ENCODE data around the gene RAD51B. TPM values are rescaled to one million over a fixed set of nuclear protein-coding genes. Genes with fewer than 3 reads are reported as not detected.

Gene RAD51B
- total RNA-seq, 4 donors from 2014 or later = 6.2 to 39.9 (median 12.9) TPM

GRCh38 chr14:67806246-67806645, 13.3 kb upstream of the RAD51B start:
- no peak overlapping the region for H3K4me3 ChIP-seq
- no peaks in the 10 kb centered on the region for H3K9me3 ChIP-seq
- TF ChIP-seq POLR2A (IDR thresholded peaks at IDR 0.05) (no peak), CTCF (IDR thresholded peaks at IDR 0.05) (no peak)
- no peak overlapping the region for H3K27ac ChIP-seq
- intact Hi-C loops (cut with DNase I) = no loop called here
- no peaks in the 10 kb centered on the region for H3K4me1 ChIP-seq
- no peak for DNase-seq
- peaks cover 11 to 100% (median 33%) of the 10 kb centered on the region in 3 donors for H3K36me3 ChIP-seq
- 58 to 66% methylated on average over 3 of the region's 3 CpGs for WGBS, 2 donors
- H3K27me3 ChIP-seq = no peaks in the 10 kb centered on the region

DNA sequence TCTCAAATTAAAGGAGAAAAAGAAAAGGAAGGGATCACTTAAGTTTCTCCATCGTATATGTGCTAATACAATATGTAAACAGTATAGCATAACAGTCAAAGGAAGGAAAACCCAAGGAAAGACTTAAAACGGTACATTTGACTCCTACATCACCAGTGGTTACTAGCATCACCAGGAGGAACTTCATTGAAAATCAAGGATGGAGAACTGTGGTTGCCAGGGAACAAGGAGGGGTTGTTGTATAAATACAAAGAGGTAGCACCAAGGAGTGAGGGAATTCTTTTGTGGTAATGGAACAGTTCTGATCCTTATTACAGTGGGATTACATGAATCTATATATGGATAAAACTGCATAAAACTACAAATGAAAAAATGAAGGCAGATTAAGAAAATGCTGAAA, 4.8 kb upstream of the RAD51B start:
- H3K27me3 ChIP-seq = no peaks in the 10 kb centered on the region
- peak overlapping the region in 1 of 4 donors; percentile 78 for H3K4me3 ChIP-seq
- TF ChIP-seq CTCF (IDR thresholded peaks at IDR 0.05) (no peak), POLR2A (IDR thresholded peaks at IDR 0.05) (no peak)
- H3K4me1 ChIP-seq = peaks cover 5 to 39% (median 16%) of the 10 kb centered on the region in 3 donors
- DNase-seq = no peak
- H3K9me3 ChIP-seq = no peaks in the 10 kb centered on the region
- 50 to 63% methylated on average over 2 of the region's 2 CpGs for WGBS, 2 donors
- peaks cover 0 to 45% (median 3%) of the 10 kb centered on the region in 3 donors for H3K36me3 ChIP-seq
- intact Hi-C loops (cut with DNase I) = no loop called here
- no peak overlapping the region for H3K27ac ChIP-seq

DNA sequence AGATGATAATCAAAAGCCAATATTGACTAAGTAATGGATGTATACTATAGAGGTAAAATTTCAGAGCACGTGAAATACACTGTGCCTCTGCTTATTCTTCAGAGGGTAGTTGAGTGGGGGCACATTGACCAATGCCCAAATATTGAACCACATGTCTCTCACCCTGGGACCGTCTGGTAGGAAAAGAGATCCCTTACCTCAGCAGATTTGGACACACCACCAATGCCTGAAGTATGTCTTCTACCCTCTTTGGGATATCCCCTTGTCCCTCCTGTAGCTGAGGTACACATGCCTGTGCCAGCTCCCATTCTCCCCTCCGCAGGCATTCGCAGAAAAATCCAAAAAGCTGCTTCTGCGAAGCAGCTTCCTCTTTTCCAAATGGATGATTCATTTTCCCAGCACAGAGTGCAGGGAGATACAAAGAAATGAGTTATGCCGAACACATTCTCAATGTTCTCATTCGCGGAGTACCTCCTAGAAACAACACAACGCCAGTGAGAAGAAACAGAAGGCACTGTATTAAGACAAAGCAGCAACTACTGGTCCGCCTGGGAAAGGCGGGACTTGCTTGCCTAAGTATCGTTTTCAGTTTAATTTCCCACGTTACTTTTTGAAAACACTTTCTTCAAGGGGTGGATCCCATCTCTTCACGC, 3.9 kb upstream of the RAD51B start:
- no peaks in the 10 kb centered on the region for H3K9me3 ChIP-seq
- H3K4me3 ChIP-seq = peak overlapping the region; percentile 73 to 86 (median 78)
- DNase-seq = no peak
- 5 to 11% methylated on average over 14 of the region's 14 CpGs for WGBS, 2 donors
- peaks cover 0 to 36% (median 3%) of the 10 kb centered on the region in 3 donors for H3K36me3 ChIP-seq
- TF ChIP-seq POLR2A (IDR thresholded peaks at IDR 0.05) (no peak), CTCF (IDR thresholded peaks at IDR 0.05) (no peak)
- no peaks in the 10 kb centered on the region for H3K27me3 ChIP-seq
- peak overlapping the region; percentile 13 to 93 (median 84) for H3K27ac ChIP-seq
- H3K4me1 ChIP-seq = peaks cover 5 to 47% (median 21%) of the 10 kb centered on the region in 3 donors
- intact Hi-C loops (cut with DNase I) = no loop called here

DNA sequence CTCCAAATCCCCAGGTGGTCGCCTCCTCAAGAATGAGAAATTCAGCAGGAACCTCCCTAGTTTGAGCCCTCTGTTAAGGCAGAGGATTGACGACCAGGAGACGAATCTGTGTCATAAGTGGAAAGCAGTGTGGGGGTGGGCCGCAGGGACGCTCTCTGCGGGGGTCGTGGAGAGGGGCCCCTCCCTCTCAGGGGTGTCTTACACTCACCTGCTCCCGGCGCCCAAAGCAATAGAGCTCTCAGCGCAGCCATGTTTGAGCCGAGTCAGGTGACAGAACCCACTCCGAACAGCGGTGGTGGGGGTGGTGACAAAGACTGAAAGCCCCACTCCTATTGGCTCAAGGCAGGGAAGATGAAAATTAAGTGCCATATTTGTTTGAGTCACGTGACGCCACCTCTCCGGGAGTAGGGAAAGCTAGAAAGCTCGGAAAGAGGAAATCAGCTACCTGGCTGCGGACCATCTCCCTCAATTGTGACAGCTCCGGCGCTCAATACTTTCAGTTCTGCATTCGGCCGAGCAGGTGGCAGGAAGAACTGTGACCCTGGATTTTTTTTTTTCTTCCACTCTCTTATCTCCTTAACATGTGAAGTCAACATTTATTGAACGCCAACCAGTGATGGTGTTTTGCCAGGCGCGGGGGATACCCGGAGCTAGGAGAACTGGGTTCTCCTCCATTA, 3.1 kb upstream of the RAD51B start, which contains the start of gene ZFYVE26:
Gene ZFYVE26 (minus strand): TSS at position 265 of the 677 bp plus-strand sequence. CDS start 627 bp downstream, outside the sequence.
- H3K27me3 ChIP-seq = no peaks in the 10 kb centered on the region
- H3K36me3 ChIP-seq = peaks cover 0 to 29% (median 3%) of the 10 kb centered on the region in 3 donors
- peak in 1 of 4 donors; percentile 50 for TF ChIP-seq POLR2A (IDR thresholded peaks at IDR 0.05)
- no peak for TF ChIP-seq CTCF (IDR thresholded peaks at IDR 0.05)
- 0 to 1% methylated on average over 13 to 26 of the region's 26 CpGs for WGBS, 2 donors
- intact Hi-C loops (cut with DNase I) = no loop called here
- H3K4me1 ChIP-seq = peaks cover 5 to 51% (median 22%) of the 10 kb centered on the region in 3 donors
- H3K9me3 ChIP-seq = no peaks in the 10 kb centered on the region
- H3K4me3 ChIP-seq = peak within 1 kb of the TSS; percentile 73 to 86 (median 78)
- DNase-seq = peak; percentile 68
- peak within 1 kb of the TSS; percentile 78 to 93 (median 84) for H3K27ac ChIP-seq
